Choroid plexus epithelial cell (primary cell): ENCODE measurements around the gene AUTS2.

ENCODE experiments used
- DNase-seq: peaks from one replicate; pipeline ENCODE4 v3.0.0-alpha.2; 2010; ENCODE audit warnings: low read depth
- H3K4me3 ChIP-seq: 2 replicates; pipeline ENCODE4 v1.5.1; 2011; ENCODE audit warnings: low read depth, mild to moderate bottlenecking, control low read depth, low read length, moderate library complexity
- TF ChIP-seq, protein P1 (sequence below): conservative IDR thresholded peaks from 2 replicates; pipeline ENCODE4 v1.5.1; 2011; ENCODE audit warnings: low read depth, mild to moderate bottlenecking, control low read depth, inconsistent platforms, low read length, moderate library complexity

AUTS2 gene

DNA sequence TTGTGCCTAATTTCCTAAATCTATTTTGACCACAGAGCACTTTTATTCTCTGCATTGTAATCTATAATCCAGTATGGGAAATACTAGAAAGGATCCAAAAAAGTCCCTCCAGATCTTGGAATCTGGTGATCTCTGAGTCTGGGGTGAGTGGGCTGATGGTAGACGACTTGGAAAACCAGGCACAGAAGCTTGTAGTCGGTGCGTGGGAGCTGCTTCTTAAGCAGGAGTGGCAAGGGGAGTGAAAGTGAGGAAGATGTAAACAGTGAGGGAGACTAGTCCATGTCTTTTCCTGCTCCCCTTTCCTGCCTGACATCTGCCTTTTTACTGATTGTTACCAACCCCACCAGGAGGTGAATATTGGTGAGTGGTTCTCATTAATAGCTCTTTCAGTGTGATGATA is 6.8 kb downstream of the AUTS2 start:
- TF ChIP-seq, protein P1, sequence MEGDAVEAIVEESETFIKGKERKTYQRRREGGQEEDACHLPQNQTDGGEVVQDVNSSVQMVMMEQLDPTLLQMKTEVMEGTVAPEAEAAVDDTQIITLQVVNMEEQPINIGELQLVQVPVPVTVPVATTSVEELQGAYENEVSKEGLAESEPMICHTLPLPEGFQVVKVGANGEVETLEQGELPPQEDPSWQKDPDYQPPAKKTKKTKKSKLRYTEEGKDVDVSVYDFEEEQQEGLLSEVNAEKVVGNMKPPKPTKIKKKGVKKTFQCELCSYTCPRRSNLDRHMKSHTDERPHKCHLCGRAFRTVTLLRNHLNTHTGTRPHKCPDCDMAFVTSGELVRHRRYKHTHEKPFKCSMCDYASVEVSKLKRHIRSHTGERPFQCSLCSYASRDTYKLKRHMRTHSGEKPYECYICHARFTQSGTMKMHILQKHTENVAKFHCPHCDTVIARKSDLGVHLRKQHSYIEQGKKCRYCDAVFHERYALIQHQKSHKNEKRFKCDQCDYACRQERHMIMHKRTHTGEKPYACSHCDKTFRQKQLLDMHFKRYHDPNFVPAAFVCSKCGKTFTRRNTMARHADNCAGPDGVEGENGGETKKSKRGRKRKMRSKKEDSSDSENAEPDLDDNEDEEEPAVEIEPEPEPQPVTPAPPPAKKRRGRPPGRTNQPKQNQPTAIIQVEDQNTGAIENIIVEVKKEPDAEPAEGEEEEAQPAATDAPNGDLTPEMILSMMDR, result no peak
- no peak for DNase-seq

GRCh38 chr7:69605546-69605945 is 7.3 kb downstream of the AUTS2 start:
- no peak overlapping the region for H3K4me3 ChIP-seq
- TF ChIP-seq, protein P1, result no peak
- DNase-seq, result no peak

More for the DNA sequence above, 6.8 kb downstream of the AUTS2 start:
- H3K4me3 ChIP-seq, result no peak overlapping the region

GRCh38 chr7:69608049-69608448 is 9.8 kb downstream of the AUTS2 start:
- TF ChIP-seq, protein P1, result no peak
- DNase-seq, result no peak

GRCh38 chr7:69608878-69609277 is 10.6 kb downstream of the AUTS2 start:
- TF ChIP-seq, protein P1, result no peak
- no peak for DNase-seq
- no peak overlapping the region for H3K4me3 ChIP-seq

More at GRCh38 chr7:69608049-69608448, 9.8 kb downstream of the AUTS2 start:
- no peak overlapping the region for H3K4me3 ChIP-seq

- no peak overlapping the region for H3K4me3 ChIP-seq
- TF ChIP-seq, protein P1, result no peak
- DNase-seq, result no peak
These were observed 11.5 kb downstream of the AUTS2 start for GRCh38 chr7:69609541-69610373.

DNA sequence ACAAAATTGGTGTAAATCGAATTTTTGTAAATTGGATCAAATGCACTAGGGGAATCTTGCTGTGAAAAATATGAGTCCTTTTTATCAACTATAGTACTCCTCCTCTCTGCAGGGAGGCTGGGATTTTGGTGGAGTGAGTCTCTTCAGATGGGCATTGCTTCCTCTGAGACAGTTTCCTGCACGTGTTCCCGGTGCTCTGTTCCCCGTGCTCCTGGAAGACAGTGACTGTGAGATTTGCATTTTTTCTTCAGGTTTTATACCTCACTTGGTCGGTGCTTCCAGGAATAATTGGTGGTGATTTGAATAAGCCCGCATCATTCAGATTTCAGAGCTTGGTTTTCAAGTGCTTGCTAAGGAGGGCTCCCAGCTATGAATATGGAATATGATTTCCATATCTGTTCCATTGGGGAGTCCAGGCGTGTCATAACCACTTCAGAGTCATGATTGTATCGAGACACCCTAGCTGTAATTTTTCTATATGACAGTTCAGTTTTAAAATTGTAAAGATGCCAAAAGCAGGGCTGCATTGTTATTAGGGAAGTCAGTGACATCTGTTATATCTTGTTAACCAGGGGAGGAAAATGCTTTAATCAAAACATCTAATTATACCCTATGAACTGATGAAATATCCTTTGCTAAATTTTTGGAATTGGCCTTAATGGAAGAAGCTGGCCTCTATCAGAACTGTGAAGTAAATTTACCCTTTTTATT is 12.3 kb downstream of the AUTS2 start:
- DNase-seq, result no peak
- H3K4me3 ChIP-seq, result no peak overlapping the region
- TF ChIP-seq, protein P1, result no peak

DNA sequence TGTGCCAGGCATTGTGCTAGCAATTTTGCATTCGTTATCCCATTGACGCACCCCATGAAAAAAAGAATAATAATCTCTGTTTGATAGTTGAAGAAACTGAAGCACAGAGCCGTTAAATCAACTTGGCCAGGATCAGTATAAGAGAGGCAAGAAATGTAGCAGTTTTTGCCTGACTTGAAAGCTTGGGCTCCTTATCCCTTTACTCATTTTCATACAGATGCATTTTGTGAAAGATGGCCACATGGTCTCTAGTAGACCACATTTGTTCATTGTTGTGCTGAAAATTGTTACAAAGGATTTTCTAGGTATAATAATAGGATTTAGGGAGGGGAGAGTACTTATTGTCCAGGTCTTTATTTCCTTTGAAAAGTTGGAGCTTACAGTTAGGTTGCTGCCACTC is 14.7 kb downstream of the AUTS2 start:
- H3K4me3 ChIP-seq, result no peak overlapping the region
- TF ChIP-seq, protein P1, result no peak
- no peak for DNase-seq
